Activated CD8-positive, alpha-beta memory T cell treated with anti-CD3 and anti-CD28 coated beads, Interleukin-2, amount 50 U/mL, for 48 hours (primary cell): Measurements from ENCODE around the gene SLC22A1.
"Not testable (repeated sequence)": the region's sequence is repeated elsewhere in the genome, so short reads cannot be mapped to it uniquely, and the experiment has no call there.

Source experiments
- DNase-seq: peaks from one replicate; pipeline ENCODE4 v3.0.0-alpha.2; 2020

The SLC22A1 gene

GRCh38 chr6:160095146-160095845 lies 26.3 kb upstream of the SLC22A1 start:
- no peak for DNase-seq

- no peak for DNase-seq
These were observed 20.1 kb upstream of the SLC22A1 start for GRCh38 chr6:160101277-160102205.

DNA sequence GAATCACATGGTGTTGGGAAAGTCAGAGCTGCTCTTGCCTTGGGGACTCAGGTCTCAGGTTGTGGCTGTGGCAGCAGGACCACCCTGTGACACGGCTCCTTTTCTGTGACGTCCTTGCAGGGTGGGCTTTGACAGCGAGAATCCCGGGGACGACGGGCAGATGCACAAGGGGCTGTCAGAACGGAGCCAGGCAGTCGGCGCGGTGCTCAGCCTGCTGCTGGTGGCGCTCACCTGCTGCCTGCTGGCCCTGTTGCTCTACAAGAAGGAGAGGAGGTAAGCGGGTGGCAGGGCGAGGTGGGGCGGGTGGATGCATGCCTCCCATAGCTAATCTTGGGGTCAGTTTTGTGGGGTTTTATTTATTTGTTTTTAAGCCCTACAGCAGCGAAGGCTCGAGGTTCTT lies 19.2 kb upstream of the SLC22A1 start:
- no peak for DNase-seq

DNA sequence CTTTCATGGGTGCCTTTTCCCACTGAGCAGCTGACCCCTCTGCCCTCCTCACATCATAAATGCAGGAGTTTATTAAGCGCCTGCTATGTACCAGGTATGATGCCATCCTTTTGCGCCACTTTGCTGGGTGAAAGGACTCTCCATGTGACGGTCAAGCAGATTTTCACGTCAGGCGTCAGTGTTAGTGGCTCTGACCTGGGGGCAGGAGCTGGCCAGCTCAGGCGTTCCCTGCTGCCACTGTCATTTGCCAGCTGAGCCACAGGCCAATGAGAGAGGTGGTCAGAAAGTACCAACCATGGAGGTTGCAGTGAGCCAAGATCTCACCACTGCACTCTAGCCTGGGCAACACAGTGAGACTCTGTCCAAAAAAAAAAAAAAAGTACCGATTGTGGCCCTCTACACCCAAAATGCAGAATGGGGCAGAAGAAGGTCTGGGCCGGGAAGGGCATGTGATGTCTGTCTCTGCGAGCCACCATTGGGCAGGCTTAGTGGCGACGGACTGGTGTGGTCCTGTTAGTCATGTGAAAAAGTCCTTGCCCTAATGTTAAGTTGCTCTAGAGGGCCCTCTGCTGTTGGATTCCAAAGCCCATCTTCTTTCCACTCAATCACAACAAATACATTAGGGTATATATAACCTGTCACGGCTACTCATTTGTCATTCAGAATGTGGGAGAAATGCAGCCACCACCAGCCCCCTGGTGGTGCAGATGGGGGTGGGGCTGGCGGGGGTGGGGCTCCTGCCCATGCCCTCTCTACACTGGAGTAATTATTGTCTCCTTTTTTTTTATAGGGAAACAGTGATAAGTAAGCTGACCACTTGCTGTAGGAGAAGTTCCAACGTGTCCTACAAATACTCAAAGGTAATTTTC lies 18.4 kb upstream of the SLC22A1 start:
- no peak for DNase-seq

GRCh38 chr6:160103825-160104100 lies 17.9 kb upstream of the SLC22A1 start:
- no peak for DNase-seq

DNA sequence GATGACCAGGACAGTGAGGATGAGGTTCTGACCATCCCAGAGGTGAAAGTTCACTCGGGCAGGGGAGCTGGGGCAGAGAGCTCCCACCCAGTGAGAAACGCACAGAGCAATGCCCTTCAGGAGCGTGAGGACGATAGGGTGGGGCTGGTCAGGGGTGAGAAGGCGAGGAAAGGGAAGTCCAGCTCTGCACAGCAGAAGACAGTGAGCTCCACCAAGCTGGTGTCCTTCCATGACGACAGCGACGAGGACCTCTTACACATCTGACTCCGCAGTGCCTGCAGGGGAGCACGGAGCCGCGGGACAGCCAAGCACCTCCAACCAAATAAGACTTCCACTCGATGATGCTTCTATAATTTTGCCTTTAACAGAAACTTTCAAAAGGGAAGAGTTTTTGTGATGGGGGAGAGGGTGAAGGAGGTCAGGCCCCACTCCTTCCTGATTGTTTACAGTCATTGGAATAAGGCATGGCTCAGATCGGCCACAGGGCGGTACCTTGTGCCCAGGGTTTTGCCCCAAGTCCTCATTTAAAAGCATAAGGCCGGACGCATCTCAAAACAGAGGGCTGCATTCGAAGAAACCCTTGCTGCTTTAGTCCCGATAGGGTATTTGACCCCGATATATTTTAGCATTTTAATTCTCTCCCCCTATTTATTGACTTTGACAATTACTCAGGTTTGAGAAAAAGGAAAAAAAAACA lies 16.6 kb upstream of the SLC22A1 start:
- DNase-seq: no peak

- DNase-seq: no peak
These were observed 15.6 kb upstream of the SLC22A1 start for GRCh38 chr6:160106010-160106409.

- no peak for DNase-seq
These were observed 14.9 kb upstream of the SLC22A1 start for GRCh38 chr6:160106701-160107100.

GRCh38 chr6:160108077-160108476 lies 13.5 kb upstream of the SLC22A1 start:
- DNase-seq: no peak

DNA sequence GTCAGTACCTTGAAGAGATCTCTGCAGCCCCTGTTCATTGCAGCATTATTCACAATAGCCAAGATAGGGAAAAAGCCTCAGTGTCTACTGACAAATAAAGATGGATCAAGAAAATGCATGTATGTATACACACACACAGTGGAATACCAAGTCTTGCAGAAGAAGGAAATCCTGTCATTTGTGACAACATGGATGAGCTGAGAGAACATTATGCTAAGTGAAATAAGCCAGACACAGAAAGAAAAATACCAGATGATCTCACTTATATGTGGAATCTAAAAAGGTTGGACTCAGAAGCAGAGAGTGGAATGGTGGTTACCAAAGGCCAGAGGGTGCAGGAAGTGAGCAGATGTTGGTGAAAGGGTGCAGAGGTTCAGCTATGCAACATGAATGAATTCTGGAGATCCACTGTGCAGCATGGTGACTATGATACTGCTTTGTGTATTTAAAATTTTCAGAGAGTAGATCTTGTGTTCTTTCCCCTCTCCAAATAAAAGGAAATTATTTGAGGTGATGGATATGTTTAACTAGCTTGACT lies 11.0 kb upstream of the SLC22A1 start:
- DNase-seq: no peak

DNA sequence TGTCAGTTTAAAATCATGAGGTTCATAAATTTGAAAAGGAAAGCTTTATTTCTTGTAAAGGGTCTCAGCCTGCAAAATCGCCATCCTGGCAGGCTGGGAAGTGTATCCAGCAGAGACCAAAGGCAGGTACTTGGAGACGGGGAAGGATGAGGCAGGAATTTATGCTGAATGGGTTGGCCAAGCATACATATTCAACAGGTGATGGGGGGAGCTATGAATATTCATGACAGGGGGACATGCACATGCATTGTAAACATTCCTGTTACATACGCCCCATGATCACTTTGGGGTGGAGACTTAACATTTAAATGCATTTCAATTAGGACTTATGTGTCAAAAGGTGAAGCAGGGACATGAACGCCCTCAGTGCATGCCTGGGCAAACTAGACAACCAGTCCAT lies 9.8 kb upstream of the SLC22A1 start:
- no peak for DNase-seq

GRCh38 chr6:160112628-160113299 lies 8.9 kb upstream of the SLC22A1 start:
- DNase-seq: no peak

GRCh38 chr6:160114536-160114935 lies 7.1 kb upstream of the SLC22A1 start:
- DNase-seq: not testable (repeated sequence)

- no peak for DNase-seq
These were observed 6.2 kb upstream of the SLC22A1 start for GRCh38 chr6:160115421-160115820.

- no peak for DNase-seq
These were observed 5.2 kb upstream of the SLC22A1 start for GRCh38 chr6:160116411-160116810.

- DNase-seq: no peak
These were observed 4.5 kb upstream of the SLC22A1 start for GRCh38 chr6:160117137-160117536.

GRCh38 chr6:160118620-160119229 lies 2.9 kb upstream of the SLC22A1 start:
- no peak for DNase-seq

- DNase-seq: no peak
These were observed 1.5 kb upstream of the SLC22A1 start for GRCh38 chr6:160120087-160120486.

DNA sequence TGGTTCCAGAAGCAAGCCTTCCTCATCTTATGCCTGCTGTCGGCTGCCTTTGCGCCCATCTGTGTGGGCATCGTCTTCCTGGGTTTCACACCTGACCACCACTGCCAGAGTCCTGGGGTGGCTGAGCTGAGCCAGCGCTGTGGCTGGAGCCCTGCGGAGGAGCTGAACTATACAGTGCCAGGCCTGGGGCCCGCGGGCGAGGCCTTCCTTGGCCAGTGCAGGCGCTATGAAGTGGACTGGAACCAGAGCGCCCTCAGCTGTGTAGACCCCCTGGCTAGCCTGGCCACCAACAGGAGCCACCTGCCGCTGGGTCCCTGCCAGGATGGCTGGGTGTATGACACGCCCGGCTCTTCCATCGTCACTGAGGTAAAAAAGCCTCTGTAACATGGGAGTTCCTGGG lies 366 bp downstream of the SLC22A1 start:
- DNase-seq: no peak

DNA sequence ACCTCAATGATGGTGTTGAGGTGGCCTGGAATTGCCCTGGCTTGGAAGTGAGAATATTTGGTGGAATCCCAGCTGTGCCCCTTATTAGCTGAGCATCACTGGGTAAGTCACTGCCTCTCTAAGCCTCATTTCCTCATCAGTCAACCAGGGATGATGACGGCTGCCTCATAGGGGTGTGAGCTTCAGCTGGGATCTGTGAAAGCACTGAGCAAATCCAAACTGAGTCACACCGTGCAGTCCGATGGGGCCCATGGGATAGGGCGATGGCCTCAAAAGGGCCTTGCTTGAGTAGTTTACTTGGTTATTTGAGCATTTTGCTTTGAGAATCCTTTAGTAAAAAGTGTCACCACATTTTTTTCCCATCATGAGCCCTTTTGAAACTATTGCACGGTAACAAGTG lies 1.1 kb downstream of the SLC22A1 start:
- DNase-seq: no peak

- no peak for DNase-seq
These were observed 2.4 kb downstream of the SLC22A1 start for GRCh38 chr6:160124007-160124406.

DNA sequence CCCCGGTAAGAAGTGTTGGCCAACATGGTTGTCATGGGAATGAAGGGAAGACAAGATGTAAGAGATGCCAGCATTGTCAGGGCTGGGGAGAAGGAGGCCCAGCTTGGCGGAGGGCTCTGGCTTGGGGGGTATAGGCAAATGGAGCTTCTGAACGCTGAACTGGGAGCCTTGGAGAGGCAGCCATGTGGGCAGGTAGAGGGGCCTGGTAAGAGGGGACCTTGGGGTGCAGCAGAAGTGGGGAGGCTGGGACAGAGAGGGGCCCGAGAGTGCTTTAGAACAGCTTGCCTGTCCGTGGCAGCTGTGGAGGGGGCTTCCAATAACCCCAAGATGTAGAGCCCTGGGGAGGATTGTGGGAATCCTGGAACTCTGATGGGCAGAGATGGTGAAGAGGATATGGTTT lies 3.0 kb downstream of the SLC22A1 start:
- DNase-seq: no peak
